Tibial nerve (tissue), 4 donors: ENCODE data around the gene ROBO2. TPM values are rescaled to one million over a fixed set of nuclear protein-coding genes. Genes with fewer than 3 reads are reported as not detected.

ENCODE experiments used
- DNase-seq, 2 donors: peaks; one replicate each; pipeline ENCODE4 v3.0.0-alpha.2; 2019; ENCODE audit warnings: low spot score in 2 of 2
- H3K27ac ChIP-seq, 4 donors: fragments of 200-600 bp; sonication (generic) in 3 of 4; one replicate each; pipeline ENCODE4 v1.5.1; 2017 to 2019; ENCODE audit warnings: mild to moderate bottlenecking in 1 of 4
- H3K27me3 ChIP-seq, 2 donors: fragments of 200-600 bp; sonication (generic) in 1 of 2; one replicate each; pipeline versions ENCODE4 v1.5.1 to v1.6.0; 2017 to 2019
- H3K36me3 ChIP-seq, 3 donors: fragments of 200-600 bp; sonication (generic); one replicate each; pipeline ENCODE4 v1.5.1; 2018 to 2019
- H3K4me1 ChIP-seq, 4 donors: fragments of 200-600 bp; sonication (generic) in 3 of 4; one replicate each; pipeline ENCODE4 v1.5.1; 2017 to 2019
- H3K4me3 ChIP-seq, 4 donors: fragments of 200-600 bp; sonication (generic) in 3 of 4; one replicate each; pipeline ENCODE4 v1.5.1; 2017 to 2019; ENCODE audit warnings: mild to moderate bottlenecking in 1 of 4, moderate library complexity in 1 of 4
- H3K9me3 ChIP-seq, 4 donors: fragments of 200-600 bp; sonication (generic) in 3 of 4; one replicate each; pipeline ENCODE4 v1.5.1; 2017 to 2019
- EP300 ChIP-seq, 2 donors: sonication (generic); formaldehyde crosslinking; IDR thresholded peaks; one replicate each; pipeline ENCODE4 v1.6.1; 2017; ENCODE audit warnings: antibody characterized with exemption in 2 of 2, mild to moderate bottlenecking in 1 of 2
- POLR2A ChIP-seq, 2 donors: fragments of 450-650 bp; IDR thresholded peaks; one replicate each; pipeline ENCODE4 v1.6.1; 2017; ENCODE audit warnings: antibody characterized with exemption in 2 of 2, mild to moderate bottlenecking in 2 of 2, moderate library complexity in 2 of 2
- WGBS, 2 donors: methylation state at CpG; one replicate each; pipeline ENCODE4 v1.1.5; 2018; 5-methylcytosine and 5-hydroxymethylcytosine counted together
- total RNA-seq, 4 donors: library from RNA; depleted of rRNA; stranded (reverse); fragments of >200 nt; gene quantifications; one replicate each; pipeline ENCODE4 v1.1.0, GENCODE V29; 2016
- TF ChIP-seq, protein P1 (sequence below), 5 experiments: fragments of 200-600 bp in 3 of 5; fragments of 450-650 bp in 2 of 5; sonication (generic) in 3 of 5; IDR thresholded peaks; one replicate each; pipeline ENCODE4 v1.5.1; 2016 to 2019; ENCODE audit warnings: antibody characterized with exemption in 5 of 5, mild to moderate bottlenecking in 3 of 5, moderate library complexity in 2 of 5

The ROBO2 gene
- total RNA-seq, 4 donors from 2014 or later: 0.30 to 4.4 (median 1.9) TPM

DNA sequence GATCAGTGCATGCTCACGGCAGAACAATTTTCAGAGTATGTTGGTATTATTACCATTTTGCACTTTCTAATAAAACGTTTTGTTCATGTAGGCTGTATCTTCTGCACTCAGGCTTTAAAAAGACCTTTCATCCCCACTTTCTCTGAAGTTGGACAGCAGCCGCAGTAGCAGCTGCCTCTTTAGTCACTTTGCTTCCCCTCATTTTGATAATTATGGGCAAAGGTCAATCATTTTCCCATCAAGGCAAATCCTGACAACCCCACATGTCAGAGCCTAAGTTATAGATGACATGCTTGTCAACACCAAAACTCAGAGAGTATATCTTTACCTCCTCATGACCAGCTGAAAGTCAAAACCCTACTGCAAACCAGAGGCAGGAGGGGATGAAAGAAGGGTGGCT lies 99.7 kb downstream of the ROBO2 start:
- no peaks in the 10 kb centered on the region for H3K36me3 ChIP-seq
- TF ChIP-seq, protein P1, sequence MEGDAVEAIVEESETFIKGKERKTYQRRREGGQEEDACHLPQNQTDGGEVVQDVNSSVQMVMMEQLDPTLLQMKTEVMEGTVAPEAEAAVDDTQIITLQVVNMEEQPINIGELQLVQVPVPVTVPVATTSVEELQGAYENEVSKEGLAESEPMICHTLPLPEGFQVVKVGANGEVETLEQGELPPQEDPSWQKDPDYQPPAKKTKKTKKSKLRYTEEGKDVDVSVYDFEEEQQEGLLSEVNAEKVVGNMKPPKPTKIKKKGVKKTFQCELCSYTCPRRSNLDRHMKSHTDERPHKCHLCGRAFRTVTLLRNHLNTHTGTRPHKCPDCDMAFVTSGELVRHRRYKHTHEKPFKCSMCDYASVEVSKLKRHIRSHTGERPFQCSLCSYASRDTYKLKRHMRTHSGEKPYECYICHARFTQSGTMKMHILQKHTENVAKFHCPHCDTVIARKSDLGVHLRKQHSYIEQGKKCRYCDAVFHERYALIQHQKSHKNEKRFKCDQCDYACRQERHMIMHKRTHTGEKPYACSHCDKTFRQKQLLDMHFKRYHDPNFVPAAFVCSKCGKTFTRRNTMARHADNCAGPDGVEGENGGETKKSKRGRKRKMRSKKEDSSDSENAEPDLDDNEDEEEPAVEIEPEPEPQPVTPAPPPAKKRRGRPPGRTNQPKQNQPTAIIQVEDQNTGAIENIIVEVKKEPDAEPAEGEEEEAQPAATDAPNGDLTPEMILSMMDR (IDR thresholded peaks at IDR 0.05): no peak
- TF ChIP-seq POLR2A (IDR thresholded peaks at IDR 0.05) (no peak), EP300 (IDR thresholded peaks at IDR 0.05) (no peak)
- H3K4me1 ChIP-seq: no peaks in the 10 kb centered on the region
- no peak for DNase-seq
- peaks cover 0 to 12% (median 0%) of the 10 kb centered on the region in 4 donors for H3K9me3 ChIP-seq
- H3K27ac ChIP-seq: no peak overlapping the region
- H3K4me3 ChIP-seq: no peak overlapping the region
- no peaks in the 10 kb centered on the region for H3K27me3 ChIP-seq
- 44 to 49% methylated on average over 3 of the region's 3 CpGs for WGBS, 2 donors

DNA sequence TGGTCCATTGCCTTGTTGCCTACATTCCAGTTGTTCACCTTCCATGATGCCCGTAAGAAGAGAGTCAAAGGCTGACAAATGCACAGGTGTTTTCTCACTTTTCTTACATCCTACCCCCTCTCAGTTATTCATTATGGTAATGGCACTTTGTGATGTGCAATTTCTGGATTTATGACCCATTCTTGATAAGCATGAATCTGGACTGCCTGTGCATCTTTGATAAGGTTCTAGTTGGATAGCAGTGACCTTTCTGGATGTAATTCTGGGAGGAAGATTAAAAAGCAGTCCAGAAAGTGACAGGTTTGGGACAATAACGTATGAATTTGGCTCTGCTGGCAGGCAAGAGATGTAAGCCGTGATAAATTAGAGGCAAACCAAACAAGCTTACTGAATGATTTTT lies 101.5 kb downstream of the ROBO2 start:
- WGBS, 2 donors: 67 to 88% methylated on average over 3 of the region's 3 CpGs
- Histone ChIP-seq H3K9me3 (no peaks in the 10 kb centered on the region), H3K4me3 (no peak overlapping the region), H3K4me1 (no peaks in the 10 kb centered on the region), H3K27ac (no peak overlapping the region), H3K36me3 (no peaks in the 10 kb centered on the region), H3K27me3 (no peaks in the 10 kb centered on the region)
- no peak for DNase-seq
- TF ChIP-seq POLR2A (IDR thresholded peaks at IDR 0.05) (no peak), EP300 (IDR thresholded peaks at IDR 0.05) (no peak)
- TF ChIP-seq, protein P1 (IDR thresholded peaks at IDR 0.05): no peak

DNA sequence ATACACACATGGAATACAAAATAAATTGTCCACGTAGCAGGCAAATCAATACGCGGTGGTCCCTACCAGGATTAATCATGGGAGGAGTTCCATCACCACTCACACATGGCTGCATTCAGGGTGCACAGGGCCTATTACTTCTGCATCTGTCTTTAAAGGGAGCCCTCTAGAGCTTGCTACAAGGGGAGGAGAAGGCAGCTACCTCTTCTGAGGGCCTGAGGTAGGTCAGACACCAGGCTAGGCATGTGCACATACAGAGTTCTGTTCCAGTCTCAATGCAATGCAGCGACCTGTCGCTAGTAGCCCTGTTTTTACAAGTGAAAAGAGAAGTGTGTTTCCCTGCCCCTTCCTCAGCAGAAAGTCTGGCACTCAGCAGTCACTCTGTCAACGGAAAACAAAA lies 102.7 kb downstream of the ROBO2 start:
- no peak for DNase-seq
- Histone ChIP-seq H3K27me3 (no peaks in the 10 kb centered on the region), H3K4me1 (no peaks in the 10 kb centered on the region), H3K27ac (no peak overlapping the region), H3K4me3 (no peak overlapping the region), H3K9me3 (no peaks in the 10 kb centered on the region), H3K36me3 (no peaks in the 10 kb centered on the region)
- 67 to 69% methylated on average over 6 of the region's 6 CpGs for WGBS, 2 donors
- TF ChIP-seq, protein P1 (IDR thresholded peaks at IDR 0.05): no peak
- TF ChIP-seq POLR2A (IDR thresholded peaks at IDR 0.05): no peak
- no peak for TF ChIP-seq EP300 (IDR thresholded peaks at IDR 0.05)

DNA sequence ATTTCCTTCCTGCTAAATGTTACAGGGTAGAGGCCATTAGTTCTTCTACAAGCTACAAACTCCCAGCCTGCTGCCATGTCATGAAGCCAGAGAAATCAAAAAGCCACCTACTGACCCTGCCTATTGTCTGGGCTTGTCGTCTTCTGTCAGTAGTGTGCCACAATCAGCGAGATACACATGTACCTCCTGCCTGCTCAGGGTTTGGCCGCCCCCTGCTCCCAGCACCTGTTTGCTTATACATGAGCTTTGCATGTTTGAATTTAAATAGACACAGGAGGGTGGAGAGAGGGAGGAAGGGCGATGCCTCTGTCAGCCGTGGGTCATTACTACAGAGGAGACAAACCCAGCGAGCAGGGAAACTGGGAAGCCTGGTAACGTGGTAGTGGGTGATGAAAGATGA lies 106.1 kb downstream of the ROBO2 start:
- Histone ChIP-seq H3K9me3 (no peaks in the 10 kb centered on the region), H3K27ac (no peak overlapping the region), H3K4me1 (no peaks in the 10 kb centered on the region), H3K27me3 (no peaks in the 10 kb centered on the region), H3K4me3 (no peak overlapping the region), H3K36me3 (no peaks in the 10 kb centered on the region)
- TF ChIP-seq EP300 (IDR thresholded peaks at IDR 0.05) (no peak), POLR2A (IDR thresholded peaks at IDR 0.05) (no peak)
- TF ChIP-seq, protein P1 (IDR thresholded peaks at IDR 0.05): no peak
- WGBS, 2 donors: 64 to 67% methylated on average over 7 of the region's 7 CpGs
- no peak for DNase-seq

DNA sequence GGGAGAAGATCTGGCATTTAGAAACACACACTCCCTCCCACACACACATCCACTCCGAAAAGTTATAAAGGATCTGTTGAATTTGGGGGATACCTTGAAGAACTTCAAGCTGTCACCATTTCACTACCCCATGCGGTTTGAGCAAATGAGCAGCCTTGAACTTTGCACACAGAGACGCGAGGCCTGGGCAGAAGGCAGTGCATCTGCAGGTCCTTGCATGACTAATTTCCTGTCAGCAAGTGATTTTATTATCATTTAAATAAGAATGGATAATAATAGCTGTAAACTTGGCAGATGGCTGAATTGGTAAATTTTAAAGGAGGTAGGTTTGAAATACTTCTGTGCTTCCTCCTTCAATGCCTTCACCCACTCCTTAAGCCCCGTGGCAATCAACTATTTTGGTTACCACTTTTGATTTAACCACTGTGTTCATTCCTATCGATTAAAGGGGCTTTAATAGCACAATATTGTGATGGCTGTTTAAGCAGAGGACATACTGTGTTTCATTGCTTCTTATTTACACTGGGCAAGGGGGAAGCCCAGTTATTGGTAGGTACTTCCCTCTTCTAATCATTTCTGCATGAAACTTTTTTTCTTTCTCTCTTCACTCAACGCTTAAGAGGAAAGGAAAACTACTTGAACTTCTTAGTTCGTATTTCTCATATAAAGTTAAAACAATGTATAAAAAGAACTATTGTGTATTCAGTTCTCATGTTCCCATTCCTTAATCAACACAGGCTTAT lies 108.1 kb downstream of the ROBO2 start:
- WGBS, 2 donors: 57 to 64% methylated on average over 8 of the region's 8 CpGs
- H3K4me1 ChIP-seq: no peaks in the 10 kb centered on the region
- H3K4me3 ChIP-seq: no peak overlapping the region

More for the DNA sequence above, 108.1 kb downstream of the ROBO2 start:
- no peak for DNase-seq
- no peaks in the 10 kb centered on the region for H3K9me3 ChIP-seq
- H3K36me3 ChIP-seq: no peaks in the 10 kb centered on the region
- H3K27me3 ChIP-seq: no peaks in the 10 kb centered on the region
- TF ChIP-seq POLR2A (IDR thresholded peaks at IDR 0.05) (no peak), EP300 (IDR thresholded peaks at IDR 0.05) (no peak)
- TF ChIP-seq, protein P1 (IDR thresholded peaks at IDR 0.05): no peak
- no peak overlapping the region for H3K27ac ChIP-seq
